ENCODE measurements around the gene CCDC70.

The CCDC70 gene

DNA sequence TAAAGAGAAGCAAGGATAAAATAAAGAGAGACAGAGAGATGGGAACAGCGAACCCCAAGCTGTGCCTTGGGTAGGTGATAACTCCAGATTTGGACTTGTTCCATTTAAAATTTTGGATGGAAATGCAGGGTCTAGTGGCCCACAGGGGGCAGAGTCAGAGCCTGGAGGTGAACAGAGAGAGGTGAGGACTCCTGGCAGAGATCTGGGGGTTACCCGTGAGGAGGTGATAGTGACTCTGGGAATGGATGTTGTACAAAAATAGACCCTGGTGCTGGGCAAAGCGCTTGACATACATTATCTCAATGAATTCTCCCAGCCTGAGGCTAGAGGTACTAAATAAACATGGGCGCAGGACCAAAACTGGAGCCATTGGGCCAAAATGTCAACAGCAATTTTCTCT lies 43.5 kb upstream of the CCDC70 start:
- H3K27ac ChIP-seq, result no peak overlapping the region
- TF ChIP-seq, protein P1, sequence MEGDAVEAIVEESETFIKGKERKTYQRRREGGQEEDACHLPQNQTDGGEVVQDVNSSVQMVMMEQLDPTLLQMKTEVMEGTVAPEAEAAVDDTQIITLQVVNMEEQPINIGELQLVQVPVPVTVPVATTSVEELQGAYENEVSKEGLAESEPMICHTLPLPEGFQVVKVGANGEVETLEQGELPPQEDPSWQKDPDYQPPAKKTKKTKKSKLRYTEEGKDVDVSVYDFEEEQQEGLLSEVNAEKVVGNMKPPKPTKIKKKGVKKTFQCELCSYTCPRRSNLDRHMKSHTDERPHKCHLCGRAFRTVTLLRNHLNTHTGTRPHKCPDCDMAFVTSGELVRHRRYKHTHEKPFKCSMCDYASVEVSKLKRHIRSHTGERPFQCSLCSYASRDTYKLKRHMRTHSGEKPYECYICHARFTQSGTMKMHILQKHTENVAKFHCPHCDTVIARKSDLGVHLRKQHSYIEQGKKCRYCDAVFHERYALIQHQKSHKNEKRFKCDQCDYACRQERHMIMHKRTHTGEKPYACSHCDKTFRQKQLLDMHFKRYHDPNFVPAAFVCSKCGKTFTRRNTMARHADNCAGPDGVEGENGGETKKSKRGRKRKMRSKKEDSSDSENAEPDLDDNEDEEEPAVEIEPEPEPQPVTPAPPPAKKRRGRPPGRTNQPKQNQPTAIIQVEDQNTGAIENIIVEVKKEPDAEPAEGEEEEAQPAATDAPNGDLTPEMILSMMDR (IDR thresholded peaks at IDR 0.05), result no peak
- TF ChIP-seq ZFX (IDR thresholded peaks at IDR 0.05; ENCODE audit: borderline replicate concordance), result no peak

DNA sequence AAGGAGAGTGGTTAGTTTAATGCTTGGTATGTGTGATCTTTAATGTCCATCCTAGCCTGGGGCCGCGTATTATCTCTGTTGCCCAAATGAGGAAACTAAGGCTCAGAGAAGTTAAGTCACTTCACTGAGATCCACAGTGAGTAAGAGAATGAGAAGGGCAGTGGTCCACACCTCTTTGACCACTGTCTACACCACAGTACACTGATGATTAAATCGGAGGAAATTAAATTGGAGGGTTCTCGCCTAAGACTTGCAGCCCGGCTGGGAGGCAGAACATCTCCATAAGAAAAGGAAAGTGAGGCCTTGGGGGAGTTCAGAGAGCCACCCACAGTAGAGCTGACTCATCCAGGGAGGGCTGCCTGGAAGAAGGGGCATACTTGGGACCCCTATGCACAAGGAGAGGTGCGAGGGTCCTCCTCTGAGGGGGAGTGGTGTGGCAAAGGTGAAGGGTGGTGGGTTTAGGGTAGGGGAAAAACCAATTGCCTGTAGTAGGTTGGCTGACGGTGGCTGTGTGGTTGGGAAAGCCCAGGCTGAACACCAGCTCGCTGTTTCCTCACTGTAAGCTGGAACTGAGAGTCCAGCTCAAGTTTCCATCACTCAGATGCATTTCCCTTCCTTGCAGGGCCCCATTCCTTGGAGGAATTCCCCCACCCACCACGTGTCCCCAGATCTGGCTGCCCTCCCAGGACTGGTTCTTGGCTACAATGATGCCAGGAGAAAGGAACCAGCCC lies 42.8 kb upstream of the CCDC70 start:
- H3K27ac ChIP-seq, result no peak overlapping the region
- no peak for TF ChIP-seq ZFX (IDR thresholded peaks at IDR 0.05; ENCODE audit: borderline replicate concordance)
- TF ChIP-seq, protein P1 (IDR thresholded peaks at IDR 0.05), result no peak

DNA sequence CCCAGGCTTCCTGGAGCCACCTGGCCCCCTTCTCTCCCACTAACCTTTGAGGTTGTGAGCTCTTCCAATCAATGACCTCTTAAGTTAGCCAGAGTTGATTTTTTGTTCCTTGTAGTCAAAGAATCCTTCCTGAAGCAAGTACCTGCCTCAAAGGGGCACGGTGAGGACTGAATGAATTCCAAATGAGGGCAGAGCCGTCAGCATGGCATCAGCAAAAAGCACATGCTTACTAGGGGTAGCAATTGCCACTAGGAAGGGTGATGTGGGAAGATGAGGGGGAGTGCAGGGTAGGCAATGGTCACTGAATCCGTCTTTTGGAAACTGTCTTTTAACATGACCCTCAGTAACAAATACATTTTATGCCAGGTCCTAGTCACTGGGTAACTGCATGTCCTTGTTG lies 42.2 kb upstream of the CCDC70 start:
- H3K27ac ChIP-seq, result no peak overlapping the region
- no peak for TF ChIP-seq ZFX (IDR thresholded peaks at IDR 0.05; ENCODE audit: borderline replicate concordance)
- TF ChIP-seq, protein P1 (IDR thresholded peaks at IDR 0.05), result no peak

DNA sequence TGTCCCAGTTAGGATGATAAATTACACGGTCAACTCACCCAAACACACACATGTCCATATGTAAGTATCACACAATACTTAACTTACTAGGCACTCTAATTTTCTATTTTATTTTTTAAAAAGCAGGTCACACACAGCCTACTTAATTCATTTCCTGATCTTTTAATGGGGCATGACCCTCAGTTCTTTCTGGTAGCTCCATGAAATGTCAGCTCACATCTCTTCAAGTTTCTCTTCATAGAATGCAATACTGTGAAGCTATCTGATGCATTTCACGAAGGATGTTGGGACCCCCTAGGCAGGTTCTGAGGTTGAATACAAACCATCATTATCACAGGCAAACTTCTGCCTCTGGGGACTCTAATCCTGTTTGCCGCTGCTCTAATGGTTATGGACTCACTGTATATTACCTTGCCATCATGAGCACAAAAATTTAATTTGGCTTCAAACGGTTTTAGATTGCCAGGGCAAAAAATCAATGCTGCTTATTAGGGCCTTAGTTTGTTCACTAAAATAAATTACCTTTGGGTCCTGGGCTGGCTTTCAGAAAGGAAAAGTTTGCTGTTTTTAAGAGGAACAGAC lies 41.7 kb upstream of the CCDC70 start:
- TF ChIP-seq, protein P1 (IDR thresholded peaks at IDR 0.05), result no peak
- TF ChIP-seq ZFX (IDR thresholded peaks at IDR 0.05; ENCODE audit: borderline replicate concordance), result no peak
- H3K27ac ChIP-seq, result no peak overlapping the region

DNA sequence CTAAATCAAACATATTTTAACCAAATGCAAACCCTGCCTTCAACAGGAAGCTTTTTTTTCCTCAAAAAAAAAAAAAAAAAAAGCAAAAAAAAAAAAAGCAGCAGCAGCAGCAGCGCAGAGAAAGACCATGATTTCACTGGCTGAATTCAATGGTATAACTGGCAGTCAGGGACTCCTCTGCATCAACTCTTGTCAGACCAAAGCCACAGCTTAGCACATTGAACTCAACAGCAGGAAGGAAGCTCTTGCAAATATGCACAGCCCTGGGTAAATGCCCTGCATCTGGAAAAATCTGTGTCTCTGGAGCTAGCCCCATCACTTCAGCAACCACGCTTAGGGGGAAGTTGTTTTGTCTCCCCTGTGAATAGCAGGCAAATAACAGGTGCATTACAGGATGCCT lies 40.2 kb upstream of the CCDC70 start:
- no peak overlapping the region for H3K27ac ChIP-seq
- TF ChIP-seq ZFX (IDR thresholded peaks at IDR 0.05; ENCODE audit: borderline replicate concordance), result no peak
- TF ChIP-seq, protein P1 (IDR thresholded peaks at IDR 0.05), result no peak

DNA sequence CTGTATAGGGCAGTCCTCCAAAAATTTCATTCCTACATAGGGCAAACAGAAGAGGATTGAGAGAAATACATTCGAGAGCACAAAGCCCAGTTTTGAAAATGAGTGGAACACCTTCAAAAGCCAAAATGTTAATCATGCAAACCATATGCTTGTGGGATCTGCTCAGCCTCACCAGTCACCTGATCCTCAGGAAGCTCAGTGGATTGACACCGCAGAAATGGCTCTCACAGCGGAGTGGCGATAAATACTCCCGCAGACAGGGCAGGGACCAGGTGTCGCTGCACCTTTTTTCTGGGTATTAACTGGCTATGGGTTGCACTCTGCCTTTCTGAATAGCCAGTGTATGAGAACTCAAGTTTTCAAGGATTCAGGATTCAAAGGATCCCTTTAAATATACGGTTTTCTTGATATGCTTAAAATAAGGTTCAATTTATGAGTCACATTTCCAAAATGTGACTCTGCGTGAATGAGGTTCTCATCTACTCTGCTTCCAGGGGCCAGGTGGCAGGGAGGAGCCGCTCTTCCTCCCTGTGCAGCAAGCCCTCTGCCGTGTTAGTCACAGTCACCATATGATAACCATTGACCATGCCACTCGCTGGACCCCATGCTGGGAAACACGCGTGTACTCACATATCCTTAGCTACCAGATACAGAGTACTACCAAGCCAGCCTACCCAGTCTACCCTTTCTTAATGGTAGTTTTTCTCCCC lies 39.5 kb upstream of the CCDC70 start:
- TF ChIP-seq, protein P1 (IDR thresholded peaks at IDR 0.05), result no peak
- no peak for TF ChIP-seq ZFX (IDR thresholded peaks at IDR 0.05; ENCODE audit: borderline replicate concordance)
- no peak overlapping the region for H3K27ac ChIP-seq

DNA sequence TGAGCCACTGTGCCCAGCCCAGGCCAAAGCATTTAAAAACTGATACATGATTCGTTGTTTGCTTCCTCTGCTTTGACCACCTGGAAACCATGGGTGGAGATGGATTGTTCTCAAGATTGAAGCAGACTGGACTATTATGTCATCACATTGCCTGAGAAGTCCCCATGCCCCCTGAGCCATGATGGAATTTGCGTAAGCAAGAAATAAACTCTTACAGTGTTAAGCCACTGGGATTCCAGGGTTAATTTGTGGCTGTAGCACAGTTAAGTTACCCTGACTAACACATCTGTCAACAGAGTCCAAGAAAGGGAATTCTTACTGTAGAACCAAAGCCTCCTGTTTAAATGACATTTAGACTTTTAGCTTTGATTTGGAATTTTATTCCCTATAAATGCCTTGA lies 38.4 kb upstream of the CCDC70 start:
- no peak overlapping the region for H3K27ac ChIP-seq
- no peak for TF ChIP-seq ZFX (IDR thresholded peaks at IDR 0.05; ENCODE audit: borderline replicate concordance)
- TF ChIP-seq, protein P1 (IDR thresholded peaks at IDR 0.05), result no peak
